ENCODE measurements around the gene MEGF11.

Gene MEGF11

GRCh38 chr15:66132251-66132816 lies 121.2 kb downstream of the MEGF11 start:
- H3K9me3 Mint-ChIP-seq: no peaks in the 10 kb centered on the region

GRCh38 chr15:66131831-66132230 lies 121.7 kb downstream of the MEGF11 start:
- H3K4me3 Mint-ChIP-seq: no peak overlapping the region
- H3K9me3 Mint-ChIP-seq: no peaks in the 10 kb centered on the region
- no peak for TF ChIP-seq CTCF (IDR thresholded peaks at IDR 0.05; ENCODE audit: unreplicated experiment in 3 of 3)
- H3K27me3 Mint-ChIP-seq (ENCODE audit: low read depth): peaks cover 26% of the 10 kb centered on the region
- H3K36me3 Mint-ChIP-seq (ENCODE audit: low read depth): no peaks in the 10 kb centered on the region
- H3K4me1 Mint-ChIP-seq: peaks cover 24% of the 10 kb centered on the region
- H3K27ac Mint-ChIP-seq: peak overlapping the region in 1 of 3 experiments; percentile 0

More at GRCh38 chr15:66132251-66132816, 121.2 kb downstream of the MEGF11 start:
- Mint-ChIP-seq H3K4me3 (no peak overlapping the region), H3K4me1 (peaks cover 28% of the 10 kb centered on the region), H3K27me3 (ENCODE audit: low read depth) (peaks cover 26% of the 10 kb centered on the region), H3K36me3 (ENCODE audit: low read depth) (no peaks in the 10 kb centered on the region), H3K27ac (peak overlapping the region in 1 of 3 experiments; percentile 0)
- TF ChIP-seq CTCF (IDR thresholded peaks at IDR 0.05; ENCODE audit: unreplicated experiment in 3 of 3): no peak

GRCh38 chr15:66131200-66131599 lies 122.3 kb downstream of the MEGF11 start:
- no peak for TF ChIP-seq CTCF (IDR thresholded peaks at IDR 0.05; ENCODE audit: unreplicated experiment in 3 of 3)
- no peak overlapping the region for H3K27ac Mint-ChIP-seq
- H3K27me3 Mint-ChIP-seq (ENCODE audit: low read depth): peaks cover 25% of the 10 kb centered on the region
- no peak overlapping the region for H3K4me3 Mint-ChIP-seq
- H3K4me1 Mint-ChIP-seq: peaks cover 28% of the 10 kb centered on the region
- no peaks in the 10 kb centered on the region for H3K9me3 Mint-ChIP-seq
- H3K36me3 Mint-ChIP-seq (ENCODE audit: low read depth): no peaks in the 10 kb centered on the region

GRCh38 chr15:66130496-66131034 lies 123.0 kb downstream of the MEGF11 start:
- Mint-ChIP-seq H3K27ac (no peak overlapping the region), H3K9me3 (no peaks in the 10 kb centered on the region), H3K4me1 (peaks cover 33% of the 10 kb centered on the region), H3K27me3 (ENCODE audit: low read depth) (peaks cover 31% of the 10 kb centered on the region), H3K4me3 (no peak overlapping the region), H3K36me3 (ENCODE audit: low read depth) (no peaks in the 10 kb centered on the region)
- TF ChIP-seq CTCF (IDR thresholded peaks at IDR 0.05; ENCODE audit: unreplicated experiment in 3 of 3): no peak

- H3K27ac Mint-ChIP-seq: peak overlapping the region in 1 of 3 experiments; percentile 27
- no peak for TF ChIP-seq CTCF (IDR thresholded peaks at IDR 0.05; ENCODE audit: unreplicated experiment in 3 of 3)
- H3K27me3 Mint-ChIP-seq (ENCODE audit: low read depth): peaks cover 31% of the 10 kb centered on the region
- no peaks in the 10 kb centered on the region for H3K9me3 Mint-ChIP-seq
- H3K4me1 Mint-ChIP-seq: peaks cover 37% of the 10 kb centered on the region
- no peaks in the 10 kb centered on the region for H3K36me3 Mint-ChIP-seq (ENCODE audit: low read depth)
- no peak overlapping the region for H3K4me3 Mint-ChIP-seq
Measured at GRCh38 chr15:66129586-66129985, 124.0 kb downstream of the MEGF11 start.

GRCh38 chr15:66128116-66128680 lies 125.4 kb downstream of the MEGF11 start:
- Mint-ChIP-seq H3K27me3 (ENCODE audit: low read depth) (peaks cover 29% of the 10 kb centered on the region), H3K9me3 (no peaks in the 10 kb centered on the region), H3K36me3 (ENCODE audit: low read depth) (no peaks in the 10 kb centered on the region), H3K4me1 (peaks cover 30% of the 10 kb centered on the region), H3K27ac (no peak overlapping the region), H3K4me3 (no peak overlapping the region)
- TF ChIP-seq CTCF (IDR thresholded peaks at IDR 0.05; ENCODE audit: unreplicated experiment in 3 of 3): no peak
